ENCODE data around the gene DNAH14. TPM values are rescaled to one million over a fixed set of nuclear protein-coding genes. Genes with fewer than 3 reads are reported as not detected.

Gene DNAH14
- total RNA-seq, 1 experiment from 2014 or later = 33.2 TPM

- H4K20me1 ChIP-seq (ENCODE audit: insufficient read depth) = no peaks in the 10 kb centered on the region
- no peaks in the 10 kb centered on the region for H3K79me2 ChIP-seq (ENCODE audit: insufficient read depth, low read length)
Observed at GRCh38 chr1:225378880-225379279, 449.4 kb downstream of the DNAH14 start.

GRCh38 chr1:225380691-225381090 is 451.2 kb downstream of the DNAH14 start:
- BruUV-seq (replicated peaks) = no TSS peak
- POLR2A ChIA-PET = no interaction called here
- no peak for TF ChIP-seq POLR2A (IDR thresholded peaks at IDR 0.05; ENCODE audit: borderline replicate concordance, extremely low read depth, insufficient read depth, insufficient read length)
- TF ChIP-seq ZFX (IDR thresholded peaks at IDR 0.05) = no peak
- no peak for TF ChIP-seq SRF (IDR thresholded peaks at IDR 0.05; ENCODE audit: low read depth)
- TF ChIP-seq EZH2 (IDR thresholded peaks at IDR 0.05) = no peak
- TF ChIP-seq ZBTB33 (IDR thresholded peaks at IDR 0.05; ENCODE audit: extremely low read depth, insufficient replicate concordance, low read length) = no peak
- TF ChIP-seq FOSL1 (IDR thresholded peaks at IDR 0.05; ENCODE audit: low read depth) = no peak
- TF ChIP-seq TCF7L2 (IDR thresholded peaks at IDR 0.05; ENCODE audit: borderline replicate concordance, extremely low read depth, insufficient read depth, insufficient read length) = no peak
- no peak for TF ChIP-seq MAX (IDR thresholded peaks at IDR 0.05)
- TF ChIP-seq ELF1 (IDR thresholded peaks at IDR 0.05; ENCODE audit: borderline replicate concordance, low read depth) = no peak
- TF ChIP-seq ATF3 (IDR thresholded peaks at IDR 0.05) = no peak

More at GRCh38 chr1:225378880-225379279, 449.4 kb downstream of the DNAH14 start:
- Histone ChIP-seq H3K4me2 (ENCODE audit: low read length) (no peak overlapping the region), H3K4me3 (replicated peaks in 1 of 2; ENCODE audit: low read depth in 1 of 2, low read length in 2 of 2) (no peak overlapping the region), H2AFZ (ENCODE audit: low read depth, low read length, poor library complexity, severe bottlenecking) (no peak overlapping the region), H3K9ac (ENCODE audit: low read length) (no peak overlapping the region), H3K27ac (ENCODE audit: low read depth, low read length) (no peak overlapping the region), H3K4me1 (ENCODE audit: control insufficient read depth in 1 of 2, insufficient read depth in 2 of 2, low read length in 2 of 2) (no peaks in the 10 kb centered on the region), H3K9me3 (ENCODE audit: control insufficient read depth in 1 of 2, insufficient read depth in 1 of 2, low read depth in 1 of 2, low read length in 2 of 2) (no peaks in the 10 kb centered on the region), H3K9me2 (ENCODE audit: insufficient read depth) (no peaks in the 10 kb centered on the region), H3K36me3 (ENCODE audit: control insufficient read depth in 1 of 2, insufficient read depth in 2 of 2, low read length in 2 of 2) (no peaks in the 10 kb centered on the region), H3K27me3 (ENCODE audit: insufficient read depth, low read length) (no peaks in the 10 kb centered on the region)
- no peak for TF ChIP-seq TCF7L2 (IDR thresholded peaks at IDR 0.05; ENCODE audit: borderline replicate concordance, extremely low read depth, insufficient read depth, insufficient read length)
- TF ChIP-seq ZFX (IDR thresholded peaks at IDR 0.05) = no peak
- no peak for TF ChIP-seq EZH2 (IDR thresholded peaks at IDR 0.05)
- no peak for TF ChIP-seq CTCF (IDR thresholded peaks at IDR 0.05 in 2 of 3, conservative IDR thresholded peaks at IDR 0.05 in 1 of 3; ENCODE audit: borderline replicate concordance in 1 of 3, insufficient read depth in 1 of 3, low read depth in 2 of 3, low read length in 2 of 3)
- TF ChIP-seq ZNF274 (IDR thresholded peaks at IDR 0.05; ENCODE audit: low read depth, low read length) = no peak
- TF ChIP-seq ELF1 (IDR thresholded peaks at IDR 0.05; ENCODE audit: borderline replicate concordance, low read depth) = no peak
- no peak for TF ChIP-seq FOSL1 (IDR thresholded peaks at IDR 0.05; ENCODE audit: low read depth)
- no peak for TF ChIP-seq JUND (IDR thresholded peaks at IDR 0.05)
- CTCF ChIA-PET = no interaction called here
- no TSS peak for BruUV-seq (replicated peaks)
- POLR2A ChIA-PET = no interaction called here
- ATAC-seq = no peak
- RAD21 ChIA-PET (ENCODE audit: low non-redundant PET in 1 of 2, low total read pairs in 2 of 2, uncharacterized antibody in 2 of 2, unreplicated experiment in 2 of 2) = no interaction called here
- DNase-seq (ENCODE audit: low read depth, low spot score) = no peak
- intact Hi-C loops (cut with micrococcal nuclease) = no loop called here

More at GRCh38 chr1:225380691-225381090, 451.2 kb downstream of the DNAH14 start:
- CTCF ChIA-PET = no interaction called here
- ATAC-seq (no peak), DNase-seq (ENCODE audit: low read depth, low spot score) (no peak)
- Histone ChIP-seq H3K27ac (ENCODE audit: low read depth, low read length) (no peak overlapping the region), H2AFZ (ENCODE audit: low read depth, low read length, poor library complexity, severe bottlenecking) (no peak overlapping the region), H4K20me1 (ENCODE audit: insufficient read depth) (no peaks in the 10 kb centered on the region), H3K9me3 (ENCODE audit: control insufficient read depth in 1 of 2, insufficient read depth in 1 of 2, low read depth in 1 of 2, low read length in 2 of 2) (no peaks in the 10 kb centered on the region), H3K4me1 (ENCODE audit: control insufficient read depth in 1 of 2, insufficient read depth in 2 of 2, low read length in 2 of 2) (no peaks in the 10 kb centered on the region), H3K4me2 (ENCODE audit: low read length) (no peak overlapping the region), H3K27me3 (ENCODE audit: insufficient read depth, low read length) (no peaks in the 10 kb centered on the region), H3K9ac (ENCODE audit: low read length) (no peak overlapping the region), H3K79me2 (ENCODE audit: insufficient read depth, low read length) (no peaks in the 10 kb centered on the region), H3K4me3 (replicated peaks in 1 of 2; ENCODE audit: low read depth in 1 of 2, low read length in 2 of 2) (no peak overlapping the region), H3K36me3 (ENCODE audit: control insufficient read depth in 1 of 2, insufficient read depth in 2 of 2, low read length in 2 of 2) (no peaks in the 10 kb centered on the region), H3K9me2 (ENCODE audit: insufficient read depth) (no peaks in the 10 kb centered on the region)
- RAD21 ChIA-PET (ENCODE audit: low non-redundant PET in 1 of 2, low total read pairs in 2 of 2, uncharacterized antibody in 2 of 2, unreplicated experiment in 2 of 2) = no interaction called here
- intact Hi-C loops (cut with micrococcal nuclease) = no loop called here
